HFFc6 (cell line): ENCODE data around the gene DNMT1. TPM values are rescaled to one million over a fixed set of nuclear protein-coding genes. Genes with fewer than 3 reads are reported as not detected.
A peak's percentile ranks its signal among the peaks of the same experiment; 100 is the strongest.

ENCODE experiments used
- DNase-seq: peaks from one replicate; pipeline ENCODE4 v3.0.0-alpha.2; 2018
- H3K27ac Mint-ChIP-seq: 2 replicates; pipeline ENCODE4 v1.8.0; 2020; ENCODE audit warnings: mild to moderate bottlenecking, mixed read lengths
- H3K27me3 Mint-ChIP-seq: 2 replicates; pipeline ENCODE4 v1.8.0; 2021; ENCODE audit warnings: mild to moderate bottlenecking, moderate library complexity, mixed read lengths; ENCODE audit not compliant: insufficient read depth
- H3K36me3 Mint-ChIP-seq: 2 replicates; pipeline ENCODE4 v1.8.0; 2021; ENCODE audit warnings: low read depth, mixed read lengths
- H3K4me1 Mint-ChIP-seq: 2 replicates; pipeline ENCODE4 v1.8.0; 2020; ENCODE audit warnings: low read depth, mixed read lengths
- H3K4me3 Mint-ChIP-seq: 2 replicates; pipeline ENCODE4 v1.8.0; 2020; ENCODE audit warnings: mild to moderate bottlenecking, moderate library complexity, mixed read lengths
- H3K9me3 Mint-ChIP-seq: 2 replicates; pipeline ENCODE4 v1.8.0; 2020; ENCODE audit warnings: mild to moderate bottlenecking, mixed read lengths
- total RNA-seq, 6 experiments: library from RNA; stranded (reverse); fragmentation: NEBNext Ultra II Directional; extraction: Animal tissue kit (Norgen Biotek cat#: 25700); gene quantifications; 2 replicates in 1 of 6; 3 replicates in 5 of 6; pipeline ENCODE4 v1.2.3, GENCODE V29; 2021
- TF ChIP-seq, protein P1 (sequence below): fragments of 200-600 bp; sonication (generic); IDR thresholded peaks from 2 replicates; pipeline ENCODE4 v1.5.0; 2021; ENCODE audit warnings: antibody characterized with exemption, mild to moderate bottlenecking

DNMT1 gene
- total RNA-seq, 6 experiments from 2014 or later = 74.5 to 135 (median 125) TPM

GRCh38 chr19:10152100-10152499 is 42.7 kb downstream of the DNMT1 start:
- H3K27ac Mint-ChIP-seq = peak overlapping the region; percentile 77
- H3K27me3 Mint-ChIP-seq = peaks cover 2% of the 10 kb centered on the region
- peak; percentile 17 for DNase-seq
- H3K4me1 Mint-ChIP-seq = no peaks in the 10 kb centered on the region
- no peaks in the 10 kb centered on the region for H3K9me3 Mint-ChIP-seq
- TF ChIP-seq, protein P1, sequence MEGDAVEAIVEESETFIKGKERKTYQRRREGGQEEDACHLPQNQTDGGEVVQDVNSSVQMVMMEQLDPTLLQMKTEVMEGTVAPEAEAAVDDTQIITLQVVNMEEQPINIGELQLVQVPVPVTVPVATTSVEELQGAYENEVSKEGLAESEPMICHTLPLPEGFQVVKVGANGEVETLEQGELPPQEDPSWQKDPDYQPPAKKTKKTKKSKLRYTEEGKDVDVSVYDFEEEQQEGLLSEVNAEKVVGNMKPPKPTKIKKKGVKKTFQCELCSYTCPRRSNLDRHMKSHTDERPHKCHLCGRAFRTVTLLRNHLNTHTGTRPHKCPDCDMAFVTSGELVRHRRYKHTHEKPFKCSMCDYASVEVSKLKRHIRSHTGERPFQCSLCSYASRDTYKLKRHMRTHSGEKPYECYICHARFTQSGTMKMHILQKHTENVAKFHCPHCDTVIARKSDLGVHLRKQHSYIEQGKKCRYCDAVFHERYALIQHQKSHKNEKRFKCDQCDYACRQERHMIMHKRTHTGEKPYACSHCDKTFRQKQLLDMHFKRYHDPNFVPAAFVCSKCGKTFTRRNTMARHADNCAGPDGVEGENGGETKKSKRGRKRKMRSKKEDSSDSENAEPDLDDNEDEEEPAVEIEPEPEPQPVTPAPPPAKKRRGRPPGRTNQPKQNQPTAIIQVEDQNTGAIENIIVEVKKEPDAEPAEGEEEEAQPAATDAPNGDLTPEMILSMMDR = no peak
- peaks cover 33% of the 10 kb centered on the region for H3K36me3 Mint-ChIP-seq
- H3K4me3 Mint-ChIP-seq = no peak overlapping the region

DNA sequence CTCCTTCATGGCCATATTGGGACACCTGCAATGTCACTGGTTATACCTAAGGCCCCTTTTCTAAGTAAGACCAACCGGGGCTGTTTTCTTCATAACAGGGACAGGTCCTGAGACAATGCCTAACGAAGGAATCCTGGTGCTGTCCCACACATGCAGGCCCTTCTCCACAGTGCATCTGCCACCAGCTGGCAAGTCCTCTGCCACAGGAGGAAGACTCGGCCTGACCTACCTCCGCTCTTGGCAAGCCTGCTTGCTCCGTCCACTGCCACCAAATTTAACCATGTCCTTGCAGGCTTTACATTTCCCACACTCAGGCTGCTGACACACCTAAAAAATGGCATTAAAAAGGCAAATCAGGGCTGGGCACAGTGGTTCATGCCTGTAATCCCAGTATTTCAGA is 43.2 kb downstream of the DNMT1 start:
- no peak for DNase-seq
- peaks cover 29% of the 10 kb centered on the region for H3K36me3 Mint-ChIP-seq
- no peaks in the 10 kb centered on the region for H3K9me3 Mint-ChIP-seq
- H3K4me1 Mint-ChIP-seq = no peaks in the 10 kb centered on the region
- TF ChIP-seq, protein P1 = no peak
- peaks cover 2% of the 10 kb centered on the region for H3K27me3 Mint-ChIP-seq
- no peak overlapping the region for H3K4me3 Mint-ChIP-seq
- no peak overlapping the region for H3K27ac Mint-ChIP-seq

- Mint-ChIP-seq H3K27ac (no peak overlapping the region), H3K27me3 (peaks cover 2% of the 10 kb centered on the region), H3K4me1 (no peaks in the 10 kb centered on the region), H3K9me3 (no peaks in the 10 kb centered on the region), H3K4me3 (no peak overlapping the region), H3K36me3 (peaks cover 24% of the 10 kb centered on the region)
- no peak for DNase-seq
- TF ChIP-seq, protein P1 = no peak
Observed at GRCh38 chr19:10149427-10149826, 45.3 kb downstream of the DNMT1 start.

- H3K36me3 Mint-ChIP-seq = peaks cover 18% of the 10 kb centered on the region
- TF ChIP-seq, protein P1 = no peak
- no peaks in the 10 kb centered on the region for H3K4me1 Mint-ChIP-seq
- no peak for DNase-seq
- no peak overlapping the region for H3K27ac Mint-ChIP-seq
- peaks cover 5% of the 10 kb centered on the region for H3K27me3 Mint-ChIP-seq
- H3K9me3 Mint-ChIP-seq = no peaks in the 10 kb centered on the region
- no peak overlapping the region for H3K4me3 Mint-ChIP-seq
Observed at GRCh38 chr19:10146142-10146541, 48.6 kb downstream of the DNMT1 start.

DNA sequence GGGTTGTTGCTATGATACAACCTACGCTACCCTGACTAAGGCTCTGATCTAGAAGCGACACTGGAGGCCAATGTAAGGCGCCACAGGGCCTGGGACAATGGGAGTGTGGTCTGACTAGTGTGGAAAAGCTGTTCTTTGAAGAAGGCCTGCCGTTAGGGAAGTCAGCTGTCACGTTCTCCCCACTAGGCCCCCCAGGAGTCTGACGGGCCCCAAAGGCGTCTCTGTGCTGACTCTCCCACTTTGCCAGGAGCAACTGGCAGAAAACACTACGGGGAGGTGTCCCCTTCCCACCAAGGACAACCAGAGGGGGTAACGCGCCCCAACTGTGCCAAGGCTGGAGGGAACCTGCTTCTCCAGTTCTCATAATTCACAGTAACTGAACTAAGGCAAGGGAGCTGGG is 49.7 kb downstream of the DNMT1 start:
- Mint-ChIP-seq H3K27ac (no peak overlapping the region), H3K27me3 (peaks cover 5% of the 10 kb centered on the region), H3K4me3 (no peak overlapping the region), H3K9me3 (no peaks in the 10 kb centered on the region), H3K4me1 (no peaks in the 10 kb centered on the region), H3K36me3 (peaks cover 15% of the 10 kb centered on the region)
- TF ChIP-seq, protein P1 = no peak
- DNase-seq = no peak

- Mint-ChIP-seq H3K9me3 (no peaks in the 10 kb centered on the region), H3K27me3 (peaks cover 5% of the 10 kb centered on the region), H3K4me3 (no peak overlapping the region), H3K4me1 (no peaks in the 10 kb centered on the region), H3K36me3 (peaks cover 14% of the 10 kb centered on the region), H3K27ac (no peak overlapping the region)
- TF ChIP-seq, protein P1 = no peak
- no peak for DNase-seq
Observed at GRCh38 chr19:10144361-10144760, 50.4 kb downstream of the DNMT1 start.
